Caco-2 (cell line): ENCODE measurements around the gene UBE2I. TPM values are rescaled to one million over a fixed set of nuclear protein-coding genes. Genes with fewer than 3 reads are reported as not detected.

Experiments
- BruUV-seq: library from RNA; stranded (reverse); fragments of 400-500 nt; replicated peaks from 2 replicates; lab custom pipeline; 2021; lab: Mats Ljungman, UMichigan
- CTCF ChIA-PET: fragments of 300-600 bp; sonication (Branson Sonifier 250); formaldehyde crosslinking; loops from one replicate; lab custom pipeline; 2022; ENCODE audit warnings: antibody characterized with exemption; lab: Charles Lee
- POLR2A ChIA-PET: fragments of 300-600 bp; sonication (Branson Sonifier 250); formaldehyde crosslinking; loops from one replicate; lab custom pipeline; 2022; ENCODE audit warnings: antibody characterized with exemption; lab: Charles Lee
- DNase-seq, 2 experiments: peaks; one replicate each; pipeline versions ENCODE4 v3.0.0 to v3.0.0-alpha.2; 2020 to 2022
- H3K27me3 ChIP-seq: replicated peaks from 2 replicates; pipeline ENCODE4 v1.6.0; 2011; ENCODE audit warnings: low read length; ENCODE audit not compliant: control insufficient read depth, insufficient read depth
- H3K36me3 ChIP-seq: 2 replicates; pipeline ENCODE4 v1.5.1; 2011; ENCODE audit warnings: low read length; ENCODE audit not compliant: control insufficient read depth, insufficient read depth
- H3K4me1 ChIP-seq: fragments of 250-450 bp; sonication (Bioruptor Pico); 2 replicates; pipeline ENCODE4 v1.5.1; 2020; ENCODE audit warnings: mild to moderate bottlenecking
- H3K4me3 ChIP-seq: 2 replicates; pipeline ENCODE4 v1.5.1; 2011; ENCODE audit warnings: low read depth, mild to moderate bottlenecking, control low read depth, low read length
- H3K9me3 ChIP-seq: fragments of 250-450 bp; sonication (Bioruptor Pico); 2 replicates; pipeline ENCODE4 v1.5.1; 2020; ENCODE audit warnings: mild to moderate bottlenecking, moderate library complexity
- H3K27ac Mint-ChIP-seq: one replicate; pipeline ENCODE4 v1.8.0; 2022; ENCODE audit warnings: mixed read lengths; ENCODE audit not compliant: unreplicated experiment
- H3K27me3 Mint-ChIP-seq: one replicate; pipeline ENCODE4 v1.8.0; 2022; ENCODE audit warnings: mixed read lengths; ENCODE audit not compliant: insufficient read depth, unreplicated experiment
- H3K36me3 Mint-ChIP-seq: one replicate; pipeline ENCODE4 v1.8.0; 2022; ENCODE audit warnings: mild to moderate bottlenecking, mixed read lengths; ENCODE audit not compliant: insufficient read depth, unreplicated experiment
- H3K4me1 Mint-ChIP-seq: one replicate; pipeline ENCODE4 v1.8.0; 2022; ENCODE audit warnings: low read depth, mixed read lengths; ENCODE audit not compliant: unreplicated experiment
- H3K4me3 Mint-ChIP-seq: one replicate; pipeline ENCODE4 v1.8.0; 2022; ENCODE audit warnings: mild to moderate bottlenecking, moderate library complexity, mixed read lengths; ENCODE audit not compliant: unreplicated experiment
- H3K9me3 Mint-ChIP-seq: one replicate; pipeline ENCODE4 v1.8.0; 2022; ENCODE audit warnings: mixed read lengths; ENCODE audit not compliant: unreplicated experiment
- CTCF ChIP-seq, 2 experiments: fragments of 200-600 bp in 1 of 2; IDR thresholded peaks; 1 replicate in 1 of 2; 2 replicates in 1 of 2; pipeline versions ENCODE4 v1.5.1 to v1.8.0; 2011 to 2022; ENCODE audit warnings: antibody characterized with exemption in 1 of 2, control low read depth in 1 of 2, inconsistent platforms in 1 of 2, low read depth in 1 of 2, low read length in 1 of 2, mild to moderate bottlenecking in 1 of 2, moderate library complexity in 1 of 2; ENCODE audit not compliant: insufficient read depth in 1 of 2, severe bottlenecking in 1 of 2, unreplicated experiment in 1 of 2
- intact Hi-C: fragments of 100-400 bp; cut with micrococcal nuclease; formaldehyde crosslinking; loops from one replicate; pipeline ENCODE4 v1.10.0; 2022; ENCODE audit not compliant: unreplicated experiment
- total RNA-seq: library from RNA; stranded (reverse); gene quantifications from 2 replicates; pipeline ENCODE4 v1.2.3, GENCODE V29; 2022

UBE2I gene
- total RNA-seq, 1 experiment from 2014 or later, result 178 TPM

DNA sequence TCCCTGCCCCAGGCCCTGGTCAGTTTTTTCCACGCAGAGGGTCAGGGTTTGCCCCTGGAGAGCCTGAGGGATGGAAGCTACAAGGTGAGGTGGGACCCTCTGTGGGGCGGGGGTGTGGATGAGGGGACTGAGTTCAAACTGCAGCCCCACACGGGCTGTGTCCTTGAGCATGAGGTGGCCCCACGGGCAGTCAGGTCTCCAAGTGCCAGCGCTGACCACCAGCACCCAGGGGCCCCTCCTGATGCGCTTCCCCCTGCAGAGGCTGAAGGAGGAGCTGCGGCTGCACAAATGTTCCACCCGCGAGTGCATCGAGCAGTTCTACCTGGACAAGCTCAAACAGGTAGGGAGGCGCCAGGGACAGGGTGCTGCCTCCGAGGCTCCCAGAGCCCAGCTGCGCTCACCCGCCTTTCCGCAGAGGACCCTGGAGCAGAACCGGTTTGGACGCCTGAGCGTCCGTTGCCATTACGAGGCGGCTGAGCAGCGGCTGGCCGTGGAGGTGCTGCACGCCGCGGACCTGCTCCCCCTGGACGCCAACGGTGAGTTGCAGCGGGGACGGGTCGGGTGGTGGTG is 37.9 kb downstream of the UBE2I start:
- H3K4me3 Mint-ChIP-seq, result no peak overlapping the region
- BruUV-seq, result no TSS peak
- H3K9me3 ChIP-seq, result no peaks in the 10 kb centered on the region
- peaks cover 8% of the 10 kb centered on the region for H3K4me1 Mint-ChIP-seq
- no peaks in the 10 kb centered on the region; the same call in none of the 2 replicates for H3K36me3 ChIP-seq
- no peak for DNase-seq
- 0 out of 2 replicates have a peak, but pooled peaks cover 6% of the 10 kb centered on the region for H3K4me1 ChIP-seq
- no peaks in the 10 kb centered on the region for H3K9me3 Mint-ChIP-seq
- H3K27me3 Mint-ChIP-seq, result no peaks in the 10 kb centered on the region
- H3K4me3 ChIP-seq, result no peak overlapping the region
- intact Hi-C loops, result no loop called here
- no peaks in the 10 kb centered on the region for H3K27me3 ChIP-seq
- ChIA-PET CTCF (interaction anchor here (0.7 kb wide), 1 partner anchor 9 kb away, joined by 3 read pairs; no protein-coding TSS in a partner anchor), POLR2A (interaction anchor here (0.6 kb wide), 1 partner anchor 224 kb away, joined by 4 read pairs; no protein-coding TSS in a partner anchor)
- no peak overlapping the region for H3K27ac Mint-ChIP-seq
- TF ChIP-seq CTCF (IDR thresholded peaks at IDR 0.05; ENCODE audit: insufficient read depth in 1 of 2, low read depth in 1 of 2, low read length in 1 of 2, severe bottlenecking in 1 of 2, unreplicated experiment in 1 of 2), result no peak
- peaks cover 14% of the 10 kb centered on the region for H3K36me3 Mint-ChIP-seq

DNA sequence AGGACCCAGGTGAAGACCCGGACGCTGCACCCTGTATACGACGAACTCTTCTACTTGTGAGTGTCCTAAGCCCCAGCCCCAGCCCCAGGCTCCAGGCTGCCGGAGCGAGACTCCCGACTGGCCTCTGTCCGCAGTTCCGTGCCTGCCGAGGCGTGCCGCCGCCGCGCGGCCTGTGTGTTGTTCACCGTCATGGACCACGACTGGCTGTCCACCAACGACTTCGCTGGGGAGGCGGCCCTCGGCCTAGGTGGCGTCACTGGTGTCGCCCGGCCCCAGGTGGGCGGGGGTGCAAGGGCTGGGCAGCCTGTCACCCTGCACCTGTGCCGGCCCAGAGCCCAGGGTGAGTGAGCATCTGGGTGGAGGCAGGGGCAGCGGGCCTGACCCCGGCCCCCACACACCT is 38.5 kb downstream of the UBE2I start:
- DNase-seq, result no peak
- peaks cover 18% of the 10 kb centered on the region for H3K36me3 Mint-ChIP-seq
- no peaks in the 10 kb centered on the region; the same call in none of the 2 replicates for H3K36me3 ChIP-seq
- peaks cover 9% of the 10 kb centered on the region for H3K4me1 Mint-ChIP-seq
- CTCF ChIA-PET, result no interaction called here
- no peak overlapping the region for H3K27ac Mint-ChIP-seq
- no peaks in the 10 kb centered on the region for H3K9me3 Mint-ChIP-seq
- POLR2A ChIA-PET, result no interaction called here
- 0 out of 2 replicates have a peak, but pooled peaks cover 6% of the 10 kb centered on the region for H3K4me1 ChIP-seq
- H3K4me3 ChIP-seq, result no peak overlapping the region
- intact Hi-C loops, result no loop called here
- H3K27me3 ChIP-seq, result no peaks in the 10 kb centered on the region
- no peaks in the 10 kb centered on the region for H3K27me3 Mint-ChIP-seq
- H3K4me3 Mint-ChIP-seq, result no peak overlapping the region
- no TSS peak for BruUV-seq
- no peaks in the 10 kb centered on the region for H3K9me3 ChIP-seq
- no peak for TF ChIP-seq CTCF (IDR thresholded peaks at IDR 0.05; ENCODE audit: insufficient read depth in 1 of 2, low read depth in 1 of 2, low read length in 1 of 2, severe bottlenecking in 1 of 2, unreplicated experiment in 1 of 2)

DNA sequence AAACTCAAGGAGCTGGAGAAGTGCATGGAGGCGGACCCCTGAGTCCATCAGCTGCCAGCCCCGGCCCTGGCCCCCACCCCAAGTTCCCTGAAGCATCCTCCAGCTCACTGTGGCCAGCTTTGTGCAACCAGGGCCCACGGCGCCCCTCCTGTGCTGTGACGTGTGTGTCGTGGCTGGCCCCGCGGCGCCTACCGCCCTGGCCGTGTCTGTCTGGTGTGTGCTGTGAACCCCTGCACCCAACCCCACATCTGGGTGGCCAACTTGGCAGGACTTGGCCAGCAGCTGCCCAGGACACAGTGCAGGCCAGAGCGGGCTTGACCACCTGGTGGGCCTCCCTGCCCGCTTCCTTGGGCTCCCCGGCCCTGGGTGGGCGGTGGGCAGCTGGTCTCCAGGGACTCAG is 39.0 kb downstream of the UBE2I start:
- H3K27ac Mint-ChIP-seq, result no peak overlapping the region
- POLR2A ChIA-PET, result no interaction called here
- H3K4me3 Mint-ChIP-seq, result no peak overlapping the region
- DNase-seq, result no peak
- intact Hi-C loops, result no loop called here
- Histone ChIP-seq H3K27me3 (no peaks in the 10 kb centered on the region), H3K4me3 (no peak overlapping the region), H3K4me1 (0 out of 2 replicates have a peak, but pooled peaks cover 5% of the 10 kb centered on the region), H3K36me3 (no peaks in the 10 kb centered on the region; the same call in none of the 2 replicates), H3K9me3 (no peaks in the 10 kb centered on the region)
- no TSS peak for BruUV-seq
- peaks cover 18% of the 10 kb centered on the region for H3K36me3 Mint-ChIP-seq
- no peaks in the 10 kb centered on the region for H3K9me3 Mint-ChIP-seq
- H3K4me1 Mint-ChIP-seq, result peaks cover 9% of the 10 kb centered on the region
- CTCF ChIA-PET, result no interaction called here
- H3K27me3 Mint-ChIP-seq, result no peaks in the 10 kb centered on the region
- no peak for TF ChIP-seq CTCF (IDR thresholded peaks at IDR 0.05; ENCODE audit: insufficient read depth in 1 of 2, low read depth in 1 of 2, low read length in 1 of 2, severe bottlenecking in 1 of 2, unreplicated experiment in 1 of 2)
